22Rv1 (cell line): ENCODE results near the gene ORC6.

Experiments
- ZFX ChIP-seq: fragments of 450-650 bp; IDR thresholded peaks from 2 replicates; pipeline ENCODE4 v1.6.1; 2017; ENCODE audit warnings: antibody characterized with exemption, borderline replicate concordance
- TF ChIP-seq, protein P1 (sequence below): fragments of 450-650 bp; IDR thresholded peaks from 2 replicates; pipeline ENCODE4 v1.5.1; 2017; ENCODE audit warnings: mild to moderate bottlenecking

DNA sequence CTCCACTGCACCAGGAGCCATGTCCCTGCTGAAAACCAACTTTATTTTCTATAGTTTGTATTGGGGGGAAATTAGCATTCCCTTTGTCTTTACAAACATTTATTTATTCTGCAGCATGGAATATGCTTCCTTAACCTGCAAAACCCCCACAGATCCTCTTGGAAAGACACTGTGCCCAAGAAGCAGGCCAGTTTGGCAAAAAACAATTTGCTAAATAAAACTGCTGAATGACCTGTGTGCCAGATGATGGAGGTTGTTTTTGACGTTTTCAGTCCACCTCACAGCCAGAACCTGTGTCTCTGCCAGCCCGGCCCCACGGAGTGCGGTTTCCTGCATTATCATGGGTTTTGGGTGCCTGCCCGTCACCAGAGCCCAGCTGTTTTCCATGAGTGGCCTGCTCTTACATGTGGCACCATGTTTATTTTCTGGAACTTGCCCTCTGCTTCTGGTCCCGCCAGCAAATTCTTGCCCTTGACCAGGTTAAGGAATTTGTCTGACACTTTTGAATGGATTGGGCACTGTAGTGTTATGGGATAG, 26.4 kb downstream of the ORC6 start:
- TF ChIP-seq, protein P1, sequence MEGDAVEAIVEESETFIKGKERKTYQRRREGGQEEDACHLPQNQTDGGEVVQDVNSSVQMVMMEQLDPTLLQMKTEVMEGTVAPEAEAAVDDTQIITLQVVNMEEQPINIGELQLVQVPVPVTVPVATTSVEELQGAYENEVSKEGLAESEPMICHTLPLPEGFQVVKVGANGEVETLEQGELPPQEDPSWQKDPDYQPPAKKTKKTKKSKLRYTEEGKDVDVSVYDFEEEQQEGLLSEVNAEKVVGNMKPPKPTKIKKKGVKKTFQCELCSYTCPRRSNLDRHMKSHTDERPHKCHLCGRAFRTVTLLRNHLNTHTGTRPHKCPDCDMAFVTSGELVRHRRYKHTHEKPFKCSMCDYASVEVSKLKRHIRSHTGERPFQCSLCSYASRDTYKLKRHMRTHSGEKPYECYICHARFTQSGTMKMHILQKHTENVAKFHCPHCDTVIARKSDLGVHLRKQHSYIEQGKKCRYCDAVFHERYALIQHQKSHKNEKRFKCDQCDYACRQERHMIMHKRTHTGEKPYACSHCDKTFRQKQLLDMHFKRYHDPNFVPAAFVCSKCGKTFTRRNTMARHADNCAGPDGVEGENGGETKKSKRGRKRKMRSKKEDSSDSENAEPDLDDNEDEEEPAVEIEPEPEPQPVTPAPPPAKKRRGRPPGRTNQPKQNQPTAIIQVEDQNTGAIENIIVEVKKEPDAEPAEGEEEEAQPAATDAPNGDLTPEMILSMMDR: no peak
- no peak for TF ChIP-seq ZFX
